Right lobe of liver (tissue), 4 donors: ENCODE measurements around the gene ZNF280D.

ENCODE experiments used
- POLR2A ChIP-seq: fragments of 450-650 bp; IDR thresholded peaks from one replicate; pipeline ENCODE4 v1.6.1; 2017; ENCODE audit warnings: antibody characterized with exemption, mild to moderate bottlenecking
- TF ChIP-seq, protein P1 (sequence below), 4 donors: fragments of 200-600 bp in 3 of 4; fragments of 450-650 bp in 1 of 4; IDR thresholded peaks; one replicate each; pipeline versions ENCODE4 v1.5.1 to v1.8.0; 2016 to 2022; ENCODE audit warnings: antibody characterized with exemption in 4 of 4, mild to moderate bottlenecking in 2 of 4
- donor health status: DM: no; HTN: no; CAD: no.
- donor health status: DM: no; HTN: no; CAD: no.
- donor health status: DM: no; HTN: yes; CAD: no.

DNA sequence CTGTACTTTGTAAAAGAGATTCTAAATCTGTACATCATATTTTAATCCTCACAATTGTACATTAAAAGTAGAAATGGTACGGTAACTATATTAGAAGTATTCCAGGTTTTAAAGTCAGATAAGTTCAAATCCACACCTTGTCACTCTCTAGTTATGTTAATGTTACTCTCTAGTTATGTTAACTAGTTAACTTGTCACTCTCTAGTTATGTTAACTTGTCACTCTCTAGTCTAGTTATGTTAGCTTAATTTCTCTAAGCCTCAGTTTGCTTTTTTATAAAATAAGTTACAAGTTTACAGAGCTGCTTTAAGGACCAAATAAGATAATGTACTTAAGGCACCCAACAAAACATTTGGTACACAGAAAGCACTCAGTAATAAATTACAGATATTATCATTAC lies 42.6 kb downstream of the ZNF280D start:
- no peak for TF ChIP-seq POLR2A
- TF ChIP-seq, protein P1, sequence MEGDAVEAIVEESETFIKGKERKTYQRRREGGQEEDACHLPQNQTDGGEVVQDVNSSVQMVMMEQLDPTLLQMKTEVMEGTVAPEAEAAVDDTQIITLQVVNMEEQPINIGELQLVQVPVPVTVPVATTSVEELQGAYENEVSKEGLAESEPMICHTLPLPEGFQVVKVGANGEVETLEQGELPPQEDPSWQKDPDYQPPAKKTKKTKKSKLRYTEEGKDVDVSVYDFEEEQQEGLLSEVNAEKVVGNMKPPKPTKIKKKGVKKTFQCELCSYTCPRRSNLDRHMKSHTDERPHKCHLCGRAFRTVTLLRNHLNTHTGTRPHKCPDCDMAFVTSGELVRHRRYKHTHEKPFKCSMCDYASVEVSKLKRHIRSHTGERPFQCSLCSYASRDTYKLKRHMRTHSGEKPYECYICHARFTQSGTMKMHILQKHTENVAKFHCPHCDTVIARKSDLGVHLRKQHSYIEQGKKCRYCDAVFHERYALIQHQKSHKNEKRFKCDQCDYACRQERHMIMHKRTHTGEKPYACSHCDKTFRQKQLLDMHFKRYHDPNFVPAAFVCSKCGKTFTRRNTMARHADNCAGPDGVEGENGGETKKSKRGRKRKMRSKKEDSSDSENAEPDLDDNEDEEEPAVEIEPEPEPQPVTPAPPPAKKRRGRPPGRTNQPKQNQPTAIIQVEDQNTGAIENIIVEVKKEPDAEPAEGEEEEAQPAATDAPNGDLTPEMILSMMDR (IDR thresholded peaks at IDR 0.05): no peak
